ENCODE measurements around the gene HSPB8.

HSPB8 gene, protein sequence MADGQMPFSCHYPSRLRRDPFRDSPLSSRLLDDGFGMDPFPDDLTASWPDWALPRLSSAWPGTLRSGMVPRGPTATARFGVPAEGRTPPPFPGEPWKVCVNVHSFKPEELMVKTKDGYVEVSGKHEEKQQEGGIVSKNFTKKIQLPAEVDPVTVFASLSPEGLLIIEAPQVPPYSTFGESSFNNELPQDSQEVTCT

DNA sequence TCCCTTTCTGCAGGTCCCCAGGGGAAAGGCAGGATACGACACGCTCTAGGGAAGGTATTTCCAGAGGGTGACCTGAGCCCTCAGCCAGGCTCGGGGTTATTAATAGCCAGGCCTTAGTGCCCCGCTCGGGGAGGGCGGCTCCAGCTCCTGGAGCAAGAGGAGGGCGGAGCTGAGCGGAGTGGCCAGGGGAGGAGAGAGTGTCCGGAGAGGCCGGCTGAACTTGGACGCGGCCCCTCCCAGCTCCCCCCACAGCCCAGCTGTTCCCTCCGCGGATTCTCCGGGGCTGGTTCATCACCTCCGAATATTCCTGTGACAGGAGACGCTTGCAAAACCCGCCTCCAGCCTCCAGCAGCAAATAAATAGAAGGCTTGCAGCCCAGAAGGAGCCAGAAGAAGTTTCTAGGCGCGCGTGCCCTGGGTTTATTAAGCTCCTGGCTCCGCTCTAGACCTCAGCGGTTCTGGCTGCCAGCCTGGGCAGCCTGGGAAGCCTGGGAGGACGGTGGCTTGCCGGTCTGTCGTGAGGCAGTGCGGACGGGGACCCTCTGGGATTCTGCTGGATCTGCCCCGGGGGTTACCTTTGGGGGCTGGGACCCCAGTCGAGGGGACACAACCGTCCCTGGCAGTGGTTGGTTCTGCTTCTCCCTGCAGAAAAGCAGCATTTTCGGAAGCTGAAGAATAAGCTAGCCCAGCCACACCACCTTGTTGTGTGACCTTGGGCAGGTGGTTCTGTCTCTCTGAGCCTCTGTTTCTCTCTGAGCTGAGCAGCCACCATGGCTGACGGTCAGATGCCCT lies at the start of gene HSPB8:
HSPB8 (plus strand) TSS at position 388 of the 791 bp plus-strand sequence; CDS start at position 770, 382 bp downstream.
- no peak for DNase-seq

DNA sequence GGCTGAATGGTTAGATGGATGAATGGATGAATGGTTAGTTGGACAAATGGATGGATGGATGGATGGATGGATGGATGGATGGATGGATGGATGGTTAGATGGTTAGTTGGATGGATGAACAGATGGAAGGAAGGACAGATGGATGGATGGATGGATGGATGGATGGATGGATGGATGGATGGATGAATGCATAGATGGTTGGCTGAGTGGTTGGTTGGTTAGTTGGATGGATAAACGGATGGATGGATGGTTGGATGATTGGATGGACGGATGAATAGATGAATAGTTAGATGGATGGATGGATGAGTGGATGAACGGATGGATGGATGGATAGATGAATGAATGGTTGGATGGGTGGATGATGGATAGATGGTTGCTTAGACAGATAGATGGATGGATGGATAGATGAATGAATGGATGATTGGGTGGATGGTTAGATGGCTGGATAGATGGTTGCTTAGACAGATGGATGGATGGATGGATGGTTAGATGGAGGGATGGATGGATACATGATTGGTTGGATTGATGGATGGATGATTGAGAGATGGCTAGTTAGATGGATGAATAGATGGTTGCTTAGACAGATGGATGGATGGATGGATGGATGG lies 48.8 kb upstream of the HSPB8 start:
- DNase-seq = no peak

DNA sequence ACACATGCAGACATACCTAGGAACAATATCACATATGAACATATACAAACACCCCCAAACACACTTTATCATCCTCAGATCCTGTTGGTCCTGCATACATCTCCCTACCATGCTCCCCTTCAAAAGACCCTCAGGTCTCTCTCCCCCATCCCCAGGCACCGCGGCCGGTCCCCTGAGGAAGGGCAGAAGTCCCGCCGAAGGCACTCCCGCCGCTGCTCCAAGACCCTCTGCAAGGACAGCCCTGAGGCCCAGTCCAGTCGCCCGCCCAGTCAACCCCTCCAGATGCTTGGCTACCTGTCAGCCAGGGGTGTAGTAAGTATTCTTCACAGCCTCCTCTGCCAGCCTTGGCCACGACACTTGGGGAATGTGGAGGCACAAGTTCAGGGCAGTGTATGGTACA lies 48.2 kb upstream of the HSPB8 start:
- no peak for DNase-seq

DNA sequence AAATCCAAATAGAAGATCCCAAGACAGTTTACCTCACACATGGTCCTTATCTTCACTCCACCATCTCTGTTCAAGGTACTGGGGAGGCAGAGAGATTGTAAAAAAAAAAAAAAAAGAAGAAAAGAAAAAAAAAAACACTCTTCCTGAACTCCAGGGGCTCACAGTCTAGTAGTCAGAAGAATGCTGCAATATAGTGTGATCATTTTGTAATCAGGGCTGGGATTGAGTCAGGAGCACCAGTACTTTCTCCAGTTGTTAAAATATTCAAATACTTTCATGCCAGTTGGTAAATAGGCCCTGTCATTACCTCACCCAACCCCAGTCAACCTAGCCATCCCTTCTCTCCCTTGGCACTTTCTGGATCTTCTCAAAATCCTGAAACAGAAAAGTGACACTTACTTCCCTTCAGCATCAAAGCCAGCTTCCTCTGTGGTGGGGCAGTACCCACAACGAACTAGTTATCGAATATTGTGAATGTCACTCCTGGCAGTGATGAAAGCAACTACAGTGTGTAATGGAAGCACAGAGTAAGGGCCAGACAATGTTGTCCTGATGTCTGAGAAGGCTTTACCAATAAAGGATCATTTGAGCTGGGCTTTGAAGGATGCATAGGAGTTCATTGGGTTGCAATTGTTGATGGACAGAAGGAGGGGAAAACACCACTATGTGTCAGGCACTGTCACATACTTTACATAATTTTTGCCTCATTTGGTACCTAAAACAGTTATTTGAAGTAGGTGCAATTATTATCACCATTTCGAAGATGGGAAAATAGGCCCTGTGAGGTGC lies 44.3 kb upstream of the HSPB8 start:
- DNase-seq = no peak

DNA sequence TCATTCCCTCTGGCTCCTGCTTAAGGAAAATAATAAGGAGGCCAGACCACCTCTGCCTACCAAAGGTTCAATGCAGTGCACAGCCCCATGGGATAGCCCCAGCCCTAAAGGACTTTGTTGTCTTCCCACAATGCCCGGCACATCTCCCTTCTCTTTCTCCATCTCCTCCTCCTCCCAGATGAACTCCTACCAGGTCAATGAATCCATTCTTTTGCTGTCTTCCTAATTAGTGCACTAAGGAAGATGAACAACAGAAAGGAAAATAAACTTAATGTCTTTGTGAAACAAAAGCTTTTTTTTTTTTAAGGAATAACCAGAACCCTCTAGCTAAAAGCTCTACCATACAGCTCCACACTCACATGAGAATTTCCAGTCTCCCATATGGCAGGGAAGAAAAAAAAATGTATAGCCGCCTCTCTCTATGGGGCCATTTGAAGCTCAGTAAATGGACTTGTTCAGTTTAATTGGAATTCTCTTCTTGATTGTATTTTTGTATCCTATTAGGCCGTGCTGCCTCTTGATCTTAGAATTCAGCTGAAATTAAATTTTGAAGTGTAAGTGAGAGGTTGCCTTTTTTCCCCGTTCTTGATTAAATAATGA lies 41.8 kb upstream of the HSPB8 start:
- DNase-seq = no peak

DNA sequence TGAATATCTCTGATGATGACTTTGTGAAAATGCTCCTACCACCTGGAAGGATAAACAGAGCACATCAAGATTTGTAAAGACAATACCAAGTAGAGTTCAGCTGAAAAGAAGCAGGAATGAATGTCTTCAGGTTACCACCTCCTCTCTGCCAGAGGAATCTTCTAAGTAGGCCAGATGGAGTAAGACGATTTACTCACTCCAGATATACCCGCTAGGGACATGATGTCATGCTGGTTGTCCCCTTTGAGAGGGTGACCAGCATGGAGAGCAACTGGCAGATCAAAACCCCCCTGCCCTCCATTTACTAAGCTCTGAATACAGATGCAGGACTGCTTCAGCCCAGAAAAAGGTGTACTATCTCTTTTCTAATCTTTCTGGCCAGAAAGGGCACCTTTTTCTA lies 39.3 kb upstream of the HSPB8 start:
- no peak for DNase-seq

DNA sequence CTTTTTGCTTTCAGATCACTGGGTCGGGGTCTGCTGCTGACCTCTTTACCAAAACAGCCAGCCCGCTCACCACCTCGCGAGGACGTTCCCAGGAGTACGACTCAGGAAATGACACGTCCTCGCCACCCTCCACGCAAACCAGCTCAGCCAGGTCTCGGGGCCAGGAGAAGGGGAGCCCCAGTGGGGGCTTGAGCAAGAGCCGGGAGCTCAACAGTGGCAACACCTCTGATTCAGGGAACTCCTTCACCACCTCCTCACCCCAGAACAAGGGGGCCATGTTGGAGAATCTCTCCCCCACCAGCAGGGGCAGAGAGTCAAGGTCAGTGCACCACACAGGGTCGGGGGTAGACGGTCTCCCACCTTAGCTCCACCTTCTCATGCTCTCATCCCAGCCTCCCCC lies 33.4 kb upstream of the HSPB8 start:
- no peak for DNase-seq

DNA sequence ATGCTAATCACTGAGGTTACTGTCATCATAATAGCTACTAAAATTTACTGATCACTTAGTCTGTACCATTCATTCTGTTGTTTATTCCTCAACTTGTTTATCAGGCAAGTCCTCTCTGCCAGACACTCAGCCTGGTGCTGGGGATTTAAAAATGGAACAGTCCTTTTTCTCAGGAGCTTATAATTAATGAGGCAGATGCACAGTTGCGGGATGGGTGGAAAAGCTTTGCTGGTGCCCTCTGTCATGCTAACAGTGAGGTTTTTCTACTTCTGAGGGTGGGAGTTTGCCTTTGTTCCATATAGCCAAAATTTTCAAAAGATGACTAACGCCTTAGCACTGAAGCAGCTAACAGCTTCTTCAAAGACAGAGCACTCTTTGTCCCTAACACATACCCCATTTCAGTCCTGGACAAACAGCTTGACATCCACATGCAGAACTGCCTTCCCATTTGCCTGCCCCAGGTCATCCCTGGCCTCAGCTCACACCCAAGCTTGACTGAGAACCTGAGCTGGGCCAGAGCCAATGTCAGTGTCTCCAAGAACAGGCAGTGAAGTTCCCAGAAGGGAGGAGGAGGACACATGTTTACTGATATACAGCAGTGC lies 30.8 kb upstream of the HSPB8 start:
- no peak for DNase-seq

DNA sequence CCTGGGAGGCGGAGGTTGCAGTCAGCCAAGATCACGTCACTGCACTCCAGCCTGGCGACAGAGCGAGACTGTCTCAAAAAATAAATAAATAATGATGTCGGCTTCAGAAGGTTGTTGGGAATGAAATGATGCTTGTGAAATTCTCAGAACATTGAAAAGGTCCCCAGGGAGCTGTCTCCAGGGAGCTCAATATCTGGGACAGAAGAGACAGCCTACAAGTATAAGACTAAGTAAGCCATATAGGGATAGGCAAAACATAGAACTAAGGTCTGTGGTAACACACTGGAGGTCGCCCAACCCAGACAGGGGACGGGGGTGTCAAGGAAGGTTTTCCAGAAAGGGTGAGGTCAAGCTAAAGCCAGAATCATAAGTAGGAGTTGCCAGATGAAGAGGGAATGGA lies 29.5 kb upstream of the HSPB8 start:
- no peak for DNase-seq

DNA sequence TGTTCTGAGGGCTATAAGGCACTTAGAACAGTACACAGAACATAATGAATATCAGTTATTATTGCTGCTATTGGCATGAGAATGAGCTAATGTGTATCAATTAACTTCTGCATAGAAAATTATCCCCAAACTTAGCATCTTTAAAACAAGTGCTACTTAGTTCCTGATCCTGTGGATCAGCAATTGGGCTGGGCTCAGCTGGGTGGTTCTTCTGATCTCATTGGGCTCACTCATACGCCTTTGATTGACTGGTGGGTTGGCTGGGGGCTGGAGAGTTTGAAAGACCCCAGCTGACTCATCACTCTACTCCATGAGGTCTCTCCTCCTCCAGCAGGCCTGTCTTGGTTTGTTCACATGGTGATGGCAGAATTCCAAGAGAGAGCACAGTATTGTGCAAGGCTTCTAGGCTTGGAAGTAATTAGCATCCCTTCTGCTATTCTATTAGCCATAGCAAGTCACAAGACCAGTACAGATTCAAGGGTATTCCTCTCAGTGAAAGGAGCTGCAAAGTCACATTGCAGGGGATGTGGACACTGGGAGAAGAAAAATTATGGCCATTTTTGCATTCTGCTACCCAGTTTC lies 27.2 kb upstream of the HSPB8 start:
- DNase-seq = no peak

DNA sequence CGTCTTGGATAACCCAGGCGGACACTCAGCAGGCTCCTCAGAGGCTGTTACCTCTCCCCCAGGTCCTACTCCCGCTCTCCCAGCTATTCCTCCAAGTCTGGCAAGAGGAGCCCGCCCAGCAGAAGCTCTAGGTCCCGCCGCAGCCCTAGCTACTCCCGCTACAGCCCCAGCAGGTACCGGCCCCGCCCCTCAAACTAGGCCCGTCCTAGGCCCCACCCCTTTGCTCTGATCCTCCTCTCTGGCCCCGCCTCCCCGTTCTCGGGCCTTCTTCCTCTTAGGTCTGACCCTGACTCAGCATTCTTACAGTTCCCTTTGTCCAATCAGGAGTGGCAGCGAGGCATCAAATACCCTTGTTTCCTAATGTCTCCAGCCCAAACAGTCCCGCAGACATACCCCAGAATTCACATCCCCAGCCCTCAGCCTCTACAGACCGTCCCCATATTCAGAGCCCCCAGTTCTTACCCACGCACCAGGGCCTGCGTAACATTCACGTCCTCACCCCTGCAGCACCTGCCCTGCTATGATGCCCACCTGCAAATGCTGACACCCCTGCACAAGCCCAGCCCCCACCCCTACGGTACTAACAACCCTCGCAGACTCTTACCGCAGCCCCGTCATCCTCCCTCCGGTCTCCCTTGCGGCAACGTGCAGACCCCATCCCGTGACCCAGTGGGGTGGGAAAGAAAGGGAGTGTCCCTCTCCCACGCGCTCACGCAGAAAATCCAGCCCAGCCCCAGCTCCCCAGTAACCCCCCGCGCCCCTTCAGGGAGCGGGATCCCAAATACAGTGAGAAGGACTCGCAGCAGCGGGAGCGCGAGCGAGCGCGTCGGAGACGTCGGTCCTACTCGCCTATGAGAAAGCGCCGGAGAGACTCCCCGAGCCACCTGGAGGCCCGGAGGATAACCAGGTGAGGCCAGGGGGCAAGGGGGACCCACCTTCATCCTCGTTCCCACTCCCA lies 25.0 kb upstream of the HSPB8 start:
- no peak for DNase-seq

DNA sequence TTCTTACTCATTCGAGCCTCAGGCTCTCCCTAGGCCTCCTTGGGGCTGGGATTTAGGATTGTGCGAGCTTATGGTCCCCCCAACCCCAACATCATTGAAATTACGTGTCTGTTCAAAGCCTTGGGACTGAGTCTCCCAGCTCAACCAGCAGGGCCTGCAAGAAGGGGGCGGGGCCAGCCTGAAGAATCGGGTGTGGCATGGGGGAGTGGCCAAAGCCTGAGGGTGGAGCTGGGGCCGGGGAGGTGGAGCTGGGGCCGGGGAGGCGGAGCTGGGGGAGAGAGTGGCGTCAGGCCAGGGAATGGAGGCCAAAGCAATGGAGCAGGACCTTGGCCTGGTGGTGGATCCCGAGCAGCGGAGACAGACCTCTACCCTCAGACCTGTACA lies 24.3 kb upstream of the HSPB8 start:
- no peak for DNase-seq

DNA sequence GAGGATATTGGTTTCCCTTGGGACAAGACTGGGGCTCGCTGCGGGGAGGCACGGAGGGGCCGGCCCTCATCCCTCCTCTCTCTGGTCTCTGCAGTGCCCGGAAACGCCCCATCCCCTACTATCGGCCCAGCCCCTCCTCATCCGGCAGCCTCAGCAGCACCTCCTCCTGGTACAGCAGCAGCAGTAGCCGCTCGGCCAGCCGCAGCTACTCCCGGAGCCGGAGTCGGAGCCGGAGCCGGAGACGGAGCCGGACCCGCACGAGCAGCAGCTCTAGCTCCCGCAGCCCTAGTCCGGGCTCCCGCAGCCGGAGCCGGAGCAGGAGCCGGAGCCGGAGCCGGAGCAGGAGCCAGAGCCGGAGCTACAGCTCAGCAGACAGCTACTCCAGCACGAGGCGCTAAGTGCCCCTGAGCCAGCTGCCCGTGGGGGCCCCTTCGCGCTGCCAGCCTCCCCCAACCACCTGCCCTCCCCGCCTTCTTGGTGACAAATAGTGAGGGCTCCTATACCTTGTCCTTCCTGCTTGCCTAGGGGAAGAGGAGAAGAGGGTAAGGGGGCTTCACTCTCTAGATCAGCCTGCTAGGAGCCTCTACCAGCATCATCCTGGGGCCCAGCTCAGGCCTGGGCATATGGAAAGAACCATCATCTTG lies 22.2 kb upstream of the HSPB8 start:
- no peak for DNase-seq

DNA sequence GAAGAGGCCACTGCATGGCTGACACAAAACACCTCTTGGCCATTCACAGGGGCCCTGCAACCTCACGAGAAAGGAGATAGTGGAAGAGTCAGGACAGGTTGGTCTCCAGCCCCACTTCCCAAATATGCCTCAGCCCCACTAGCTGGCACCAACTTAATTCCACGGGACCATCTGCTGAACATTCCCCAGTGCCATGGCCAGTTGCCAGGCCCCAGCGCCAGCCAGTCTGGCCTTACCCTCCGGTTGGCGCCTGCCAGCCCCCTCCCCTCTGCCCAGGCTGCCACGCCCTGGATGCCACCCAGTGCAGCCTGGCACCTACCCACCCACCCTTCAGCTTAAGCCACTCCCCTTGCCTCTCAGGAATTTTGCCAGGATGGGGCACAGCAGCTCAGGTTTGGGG lies 21.2 kb upstream of the HSPB8 start:
- DNase-seq = no peak

DNA sequence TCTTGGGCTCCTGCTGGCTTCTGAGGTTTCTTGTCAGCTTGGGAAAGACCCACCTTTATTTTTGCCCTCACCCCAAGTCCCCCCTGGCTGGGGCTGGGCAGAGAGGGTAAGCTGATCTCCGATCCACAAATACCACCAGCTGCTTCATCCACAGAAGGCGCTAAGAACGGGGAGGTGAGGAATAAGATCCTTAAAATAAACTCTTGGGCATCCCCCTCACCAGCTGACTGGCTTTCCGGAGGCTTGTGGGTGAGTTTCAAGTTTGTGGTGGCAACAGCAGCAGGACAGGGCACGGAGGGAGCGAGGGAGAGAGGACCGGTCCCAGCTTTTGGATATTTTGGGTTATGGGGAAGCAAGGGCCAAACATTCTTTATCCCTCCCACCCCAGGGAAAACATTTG lies 20.8 kb upstream of the HSPB8 start:
- DNase-seq = no peak

DNA sequence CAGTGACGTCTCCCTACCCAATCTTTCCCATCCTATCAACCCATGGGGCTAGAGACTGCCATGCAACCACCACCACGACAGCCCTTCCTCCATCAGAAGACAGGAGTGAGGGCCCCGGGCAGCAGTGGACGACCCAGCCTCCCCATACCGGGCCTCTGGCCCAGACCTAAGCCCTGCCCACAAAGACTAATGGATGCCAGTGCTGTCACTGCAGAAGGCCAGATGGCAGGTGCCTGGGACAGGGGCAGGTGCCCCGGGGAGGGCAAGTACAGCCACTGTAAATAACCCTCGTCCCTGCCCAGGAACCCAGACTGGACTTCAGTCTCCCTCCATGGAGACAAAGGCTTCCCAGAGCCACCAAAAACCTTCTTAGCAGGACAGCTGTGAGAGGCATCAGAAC lies 20.3 kb upstream of the HSPB8 start:
- DNase-seq = no peak

DNA sequence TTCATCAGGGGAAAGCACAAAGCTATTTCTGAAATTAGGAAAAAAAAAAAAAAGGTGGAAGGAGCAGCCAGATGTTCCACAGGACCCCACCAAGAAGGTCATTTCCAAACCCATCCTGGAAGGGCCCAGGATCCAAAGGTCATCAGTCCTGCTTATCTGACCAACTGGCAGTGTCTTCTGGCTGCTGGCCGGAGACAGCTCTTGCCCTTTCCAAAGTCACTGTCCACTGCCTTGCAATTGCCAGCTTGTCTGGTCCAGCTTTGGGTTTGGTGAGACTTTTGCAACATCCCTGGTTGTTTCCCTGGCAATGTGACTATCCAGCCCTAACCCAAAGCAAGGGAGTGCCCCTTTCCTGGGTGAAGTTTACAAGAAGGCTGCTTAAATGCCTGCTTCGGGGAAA lies 18.9 kb upstream of the HSPB8 start:
- DNase-seq = no peak

DNA sequence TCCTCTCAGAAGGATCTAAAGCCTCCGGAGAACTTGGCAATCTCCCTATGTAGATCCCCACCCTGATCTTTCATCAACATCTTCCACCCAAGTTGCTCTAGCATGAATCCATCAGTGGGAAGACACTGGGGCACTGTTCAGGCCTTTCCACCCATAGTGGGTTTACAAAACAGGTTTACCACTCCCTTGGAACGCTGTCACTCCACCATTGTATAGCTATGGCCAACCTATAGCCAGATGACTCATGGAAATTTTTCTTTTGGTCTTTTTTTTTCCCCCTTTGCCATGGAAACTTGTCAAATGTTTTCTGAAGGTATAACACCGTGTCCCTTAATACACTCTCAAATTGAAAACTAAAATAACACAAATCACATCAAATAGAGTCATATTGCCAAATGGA lies 10.8 kb upstream of the HSPB8 start:
- DNase-seq = no peak

DNA sequence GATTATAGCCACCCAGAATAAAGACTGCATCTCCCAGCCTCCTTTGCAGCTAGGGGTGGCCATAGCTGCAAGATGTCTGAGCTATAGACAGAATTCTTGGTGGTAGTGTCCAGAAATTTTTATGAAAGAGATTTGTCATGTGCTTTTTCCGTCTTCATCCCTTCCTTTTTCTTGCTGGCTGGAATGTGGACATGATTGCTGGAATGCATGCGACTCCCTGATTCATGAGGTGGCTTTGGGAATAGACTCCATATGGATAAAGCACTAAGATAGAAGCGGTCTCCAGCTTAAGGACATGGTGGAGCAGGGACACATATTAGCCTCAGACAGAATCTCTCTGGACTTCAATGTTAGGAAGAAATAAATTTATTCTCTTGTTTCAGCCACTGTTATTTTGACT lies 10.0 kb upstream of the HSPB8 start:
- DNase-seq = no peak

DNA sequence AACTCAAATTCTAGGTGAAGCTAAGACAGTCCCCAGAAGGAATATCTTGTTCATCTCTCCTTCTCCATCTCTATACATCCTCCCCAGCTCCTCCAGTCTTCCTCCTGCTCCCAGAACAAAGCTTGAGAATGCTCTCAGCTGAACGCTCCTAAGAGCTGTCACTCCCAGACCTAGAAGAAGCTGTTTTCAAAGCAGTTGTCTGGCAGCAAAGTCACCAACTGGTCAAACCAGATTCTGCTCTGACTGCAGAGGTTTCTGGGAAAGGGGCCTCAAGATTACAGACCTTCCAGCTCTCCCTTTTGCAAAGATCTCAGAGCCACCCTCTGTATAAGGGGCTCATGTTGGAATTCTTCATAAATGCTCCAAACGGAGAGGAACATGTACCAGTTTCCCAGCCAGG lies 9.6 kb upstream of the HSPB8 start:
- no peak for DNase-seq

DNA sequence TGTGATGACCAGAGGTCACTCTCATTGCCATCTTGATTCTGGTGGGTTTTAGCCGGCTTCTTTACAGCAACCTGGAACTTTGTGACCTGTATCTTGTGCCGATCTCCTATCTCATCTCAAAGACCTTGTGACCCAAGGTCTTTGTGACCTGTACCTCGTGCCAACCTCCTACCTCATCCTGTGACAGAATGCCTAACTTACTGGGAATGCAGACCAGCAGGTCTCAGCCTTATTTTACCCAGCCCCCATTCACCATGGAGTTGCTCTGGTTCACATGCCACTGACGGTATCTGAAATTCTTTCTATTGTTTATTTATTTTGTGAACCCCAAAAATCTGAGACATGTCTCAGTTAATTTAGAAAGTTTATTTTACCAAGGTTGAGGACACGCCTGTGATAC lies 7.4 kb upstream of the HSPB8 start:
- DNase-seq = no peak
